A549 (cell line): ENCODE data around the gene CNTN2. TPM values are rescaled to one million over a fixed set of nuclear protein-coding genes. Genes with fewer than 3 reads are reported as not detected.

Source experiments
- ATAC-seq, 2 experiments: fragments of 200-7000 bp in 1 of 2; fragments of >200 bp in 1 of 2; cut with Nextera tagmentation in 1 of 2; cut with Tn5 transposase in 1 of 2; 3 replicates each; pipeline versions ENCODE4 v1.8.0 to v1.9.1; 2018 to 2020; ENCODE audit warnings: mild to moderate bottlenecking in 1 of 2, moderate library complexity in 1 of 2
- CTCF ChIA-PET: fragments of 300-600 bp; sonication (Branson Sonifier 250); formaldehyde crosslinking; extraction: SDS; loops from one replicate; lab custom pipeline; 2021; ENCODE audit warnings: antibody characterized with exemption, inconsistent platforms; lab: Yijun Ruan, JAX
- POLR2A ChIA-PET: fragments of 350-600 bp; formaldehyde crosslinking; extraction: SDS; loops from one replicate; lab custom pipeline; 2021; ENCODE audit warnings: antibody characterized with exemption, inconsistent platforms; lab: Yijun Ruan, JAX
- DNase-seq, 2 experiments: peaks; one replicate each; pipeline versions ENCODE4 v3.0.0 to v3.0.0-alpha.2; 2011 to 2016; ENCODE audit warnings: low read depth in 1 of 2, low spot score in 1 of 2
- FAIRE-seq: peaks from 2 replicates; lab custom pipeline; 2011; peaks lifted over from hg19 to GRCh38; lab: Jason Lieb, UNC
- H3K27ac ChIP-seq, 2 experiments: fragments of >200 bp; sonication (Bioruptor Twin); formaldehyde crosslinking; 3 replicates each; pipeline ENCODE4 v1.5.1; 2016 to 2017
- H3K4me1 ChIP-seq: fragments of >200 bp; sonication (Bioruptor Twin); formaldehyde crosslinking; 3 replicates; pipeline ENCODE4 v1.6.1; 2016
- H3K4me2 ChIP-seq: fragments of >200 bp; sonication (Bioruptor Twin); formaldehyde crosslinking; 3 replicates; pipeline ENCODE4 v1.6.1; 2016
- H3K4me3 ChIP-seq: fragments of >200 bp; sonication (Bioruptor Twin); formaldehyde crosslinking; 3 replicates; pipeline ENCODE4 v1.5.1; 2016
- H3K9me3 ChIP-seq: fragments of >200 bp; sonication (Bioruptor Twin); formaldehyde crosslinking; 3 replicates; pipeline ENCODE4 v1.6.1; 2016
- BHLHE40 ChIP-seq: IDR thresholded peaks from 2 replicates; pipeline ENCODE4 v1.6.1; 2012; ENCODE audit warnings: low read depth, low read length, inconsistent platforms
- E2F6 ChIP-seq: IDR thresholded peaks from 2 replicates; pipeline ENCODE4 v1.6.1; 2012; ENCODE audit warnings: low read depth, borderline replicate concordance
- EHMT2 ChIP-seq: fragments of 200-600 bp; sonication (generic); IDR thresholded peaks from 2 replicates; pipeline ENCODE4 v1.6.1; 2016; ENCODE audit warnings: antibody characterized with exemption, low read depth, mild to moderate bottlenecking, moderate library complexity
- ESRRA ChIP-seq: fragments of 150-350 bp; IDR thresholded peaks from 2 replicates; pipeline ENCODE4 v1.6.1; 2014; ENCODE audit warnings: mild to moderate bottlenecking, low read length, borderline replicate concordance
- FOXS1 ChIP-seq: fragments of 250-450 bp; sonication (Bioruptor Pico); IDR thresholded peaks from 2 replicates; pipeline ENCODE4 v1.5.0; 2020; ENCODE audit warnings: mild to moderate bottlenecking, moderate library complexity
- HDAC2 ChIP-seq: fragments of 200-600 bp; sonication (generic); IDR thresholded peaks from 2 replicates; pipeline ENCODE4 v1.6.1; 2016
- HMGXB4 ChIP-seq: fragments of 250-450 bp; sonication (Bioruptor Pico); IDR thresholded peaks from 2 replicates; pipeline ENCODE4 v1.5.0; 2021; ENCODE audit warnings: mild to moderate bottlenecking, moderate library complexity, borderline replicate concordance
- HOXB13 ChIP-seq: fragments of 250-450 bp; sonication (Bioruptor Pico); IDR thresholded peaks from 2 replicates; pipeline ENCODE4 v1.5.0; 2020; ENCODE audit warnings: low read depth, mild to moderate bottlenecking, moderate library complexity
- HOXB5 ChIP-seq: fragments of 250-450 bp; sonication (Bioruptor Pico); IDR thresholded peaks from 2 replicates; pipeline ENCODE4 v1.5.0; 2020; ENCODE audit warnings: mild to moderate bottlenecking, moderate library complexity
- JUN ChIP-seq, 2 experiments: fragments of >200 bp; sonication (Bioruptor Twin); formaldehyde crosslinking; IDR thresholded peaks; 2 replicates in 1 of 2; 3 replicates in 1 of 2; pipeline ENCODE4 v1.6.1; 2016 to 2017
- MYC ChIP-seq: IDR thresholded peaks from 2 replicates; pipeline ENCODE4 v1.6.1; 2012; ENCODE audit warnings: mild to moderate bottlenecking, inconsistent platforms, low read length, improper control_type of control experiment, borderline replicate concordance
- NFE2L2 ChIP-seq: fragments of 150-350 bp; conservative IDR thresholded peaks from 2 replicates; pipeline ENCODE4 v1.6.1; 2014; ENCODE audit warnings: low read length
- NR3C1 ChIP-seq: fragments of >200 bp; sonication (Bioruptor Twin); formaldehyde crosslinking; IDR thresholded peaks from 3 replicates; pipeline ENCODE4 v1.6.1; 2017
- POLR2AphosphoS2 ChIP-seq: conservative IDR thresholded peaks from 2 replicates; pipeline ENCODE4 v1.6.1; 2012; ENCODE audit warnings: low read length, improper control_type of control experiment, inconsistent platforms
- RFX5 ChIP-seq: fragments of 450-650 bp; IDR thresholded peaks from 2 replicates; pipeline ENCODE4 v1.7.1; 2014; ENCODE audit warnings: antibody characterized with exemption, mild to moderate bottlenecking, moderate library complexity
- SREBF2 ChIP-seq: fragments of 450-650 bp; IDR thresholded peaks from 2 replicates; pipeline ENCODE4 v1.6.1; 2014; ENCODE audit warnings: mild to moderate bottlenecking, moderate library complexity
- TP53 ChIP-seq: fragments of 250-450 bp; sonication (Bioruptor Pico); IDR thresholded peaks from 2 replicates; pipeline ENCODE4 v1.5.0; 2021; ENCODE audit warnings: mild to moderate bottlenecking, moderate library complexity
- ZFP36 ChIP-seq: fragments of 450-650 bp; IDR thresholded peaks from 2 replicates; pipeline ENCODE4 v1.6.1; 2014; ENCODE audit warnings: borderline replicate concordance; ENCODE audit not compliant: partially characterized antibody
- ZSCAN20 ChIP-seq: fragments of 250-450 bp; sonication (Bioruptor Pico); IDR thresholded peaks from 2 replicates; pipeline ENCODE4 v1.8.0; 2022; ENCODE audit warnings: mild to moderate bottlenecking, moderate library complexity
- WGBS: methylation state at CpG from one replicate; pipeline ENCODE4 v1.1.6; 2017; ENCODE audit errors: missing lambda C conversion rate; 5-methylcytosine and 5-hydroxymethylcytosine counted together
- polyA plus RNA-seq, 4 experiments: library from polyadenylated mRNA; depleted of rRNA in 3 of 4; stranded (reverse); fragments of >200 nt; fragmentation: RNase III in 1 of 4; extraction: RNeasy Plus Mini Kit Qiagen cat#74134 plus additional on column Dnase treatment in 1 of 4; gene quantifications; 2 replicates in 3 of 4; 3 replicates in 1 of 4; pipeline ENCODE4 v1.2.3, GENCODE V29; 2011 to 2017
- TF ChIP-seq, protein P1 (sequence below): fragments of >200 bp; sonication (Bioruptor Twin); formaldehyde crosslinking; IDR thresholded peaks from 3 replicates; pipeline ENCODE4 v1.6.1; 2016
- TF ChIP-seq, protein P2 (sequence below): fragments of >200 bp; sonication (Bioruptor Twin); formaldehyde crosslinking; IDR thresholded peaks from 2 replicates; pipeline ENCODE4 v1.6.1; 2016

Gene CNTN2
- polyA plus RNA-seq, 2 of the 4 experiments (the other 2 are of a cell fraction), result not detected

GRCh38 chr1:205064741-205065316, 21.8 kb downstream of the CNTN2 start:
- no peak for DNase-seq
- TF ChIP-seq MYC (no peak), ZSCAN20 (CRISPR knock-in tag) (no peak), HMGXB4 (CRISPR knock-in tag) (no peak), POLR2AphosphoS2 (no peak), ZFP36 (no peak), EHMT2 (no peak)
- no peaks in the 10 kb centered on the region for H3K4me1 ChIP-seq
- ATAC-seq, result no peak
- no peak overlapping the region for H3K4me3 ChIP-seq
- ChIA-PET CTCF (interaction anchor here (3.4 to 6.0 kb wide), 3 partner anchors 76 to 88 kb away, joined by 21 to 152 read pairs (median 115); no protein-coding TSS in a partner anchor), POLR2A (no interaction called here)
- FAIRE-seq, result no peak
- H3K4me2 ChIP-seq, result no peak overlapping the region
- 60% methylated on average over 9 of the region's 9 CpGs for WGBS
- H3K27ac ChIP-seq, result no peak overlapping the region
- H3K9me3 ChIP-seq, result no peaks in the 10 kb centered on the region

GRCh38 chr1:205065666-205066065, 22.7 kb downstream of the CNTN2 start:
- Histone ChIP-seq H3K4me3 (no peak overlapping the region), H3K4me2 (no peak overlapping the region), H3K4me1 (no peaks in the 10 kb centered on the region), H3K27ac (no peak overlapping the region), H3K9me3 (no peaks in the 10 kb centered on the region)
- 67% methylated on average over 14 of the region's 14 CpGs for WGBS
- no peak for FAIRE-seq
- POLR2A ChIA-PET, result no interaction called here
- CTCF ChIA-PET, result interaction anchor here (0.8 to 3.4 kb wide), 3 partner anchors 11 to 191 kb away, joined by 3 to 21 read pairs (median 11); no protein-coding TSS in a partner anchor
- no peak for DNase-seq
- no peak for ATAC-seq
- TF ChIP-seq TP53, result no peak
- no peak for TF ChIP-seq ZSCAN20 (CRISPR knock-in tag)
- TF ChIP-seq ESRRA, result no peak
- no peak for TF ChIP-seq NR3C1
- no peak for TF ChIP-seq FOXS1 (CRISPR knock-in tag)
- TF ChIP-seq SREBF2, result no peak
- TF ChIP-seq RFX5, result no peak
- no peak for TF ChIP-seq JUN (IDR thresholded peaks at IDR 0.05)
- no peak for TF ChIP-seq BHLHE40
- no peak for TF ChIP-seq HMGXB4 (CRISPR knock-in tag)
- TF ChIP-seq HOXB13 (CRISPR knock-in tag), result no peak
- TF ChIP-seq, protein P1, sequence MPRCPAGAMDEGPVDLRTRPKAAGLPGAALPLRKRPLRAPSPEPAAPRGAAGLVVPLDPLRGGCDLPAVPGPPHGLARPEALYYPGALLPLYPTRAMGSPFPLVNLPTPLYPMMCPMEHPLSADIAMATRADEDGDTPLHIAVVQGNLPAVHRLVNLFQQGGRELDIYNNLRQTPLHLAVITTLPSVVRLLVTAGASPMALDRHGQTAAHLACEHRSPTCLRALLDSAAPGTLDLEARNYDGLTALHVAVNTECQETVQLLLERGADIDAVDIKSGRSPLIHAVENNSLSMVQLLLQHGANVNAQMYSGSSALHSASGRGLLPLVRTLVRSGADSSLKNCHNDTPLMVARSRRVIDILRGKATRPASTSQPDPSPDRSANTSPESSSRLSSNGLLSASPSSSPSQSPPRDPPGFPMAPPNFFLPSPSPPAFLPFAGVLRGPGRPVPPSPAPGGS, result no peak
- TF ChIP-seq E2F6, result no peak
- TF ChIP-seq NFE2L2, result no peak
- no peak for TF ChIP-seq HOXB5
- TF ChIP-seq, protein P2, sequence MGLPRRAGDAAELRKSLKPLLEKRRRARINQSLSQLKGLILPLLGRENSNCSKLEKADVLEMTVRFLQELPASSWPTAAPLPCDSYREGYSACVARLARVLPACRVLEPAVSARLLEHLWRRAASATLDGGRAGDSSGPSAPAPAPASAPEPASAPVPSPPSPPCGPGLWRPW, result no peak
- TF ChIP-seq HDAC2, result no peak
